Smooth muscle cell (in vitro differentiated cells): ENCODE results near the gene ZMIZ1. TPM values are rescaled to one million over a fixed set of nuclear protein-coding genes. Genes with fewer than 3 reads are reported as not detected.

ENCODE experiments used
- DNase-seq: peaks from one replicate; lab custom pipeline; 2025; ENCODE audit not compliant: unreplicated experiment; lab: John Stamatoyannopoulos, UW
- H2AFZ ChIP-seq: fragments of 200-600 bp; sonication (generic); 2 replicates; pipeline ENCODE4 v1.6.0; 2016; ENCODE audit warnings: antibody characterized with exemption, low read depth, mild to moderate bottlenecking
- H3F3A ChIP-seq: fragments of 200-600 bp; sonication (generic); 2 replicates; pipeline ENCODE4 v1.6.0; 2017; ENCODE audit warnings: antibody characterized with exemption, low read depth
- H3K27ac ChIP-seq: fragments of 200-600 bp; sonication (generic); 2 replicates; pipeline ENCODE4 v1.5.1; 2016; ENCODE audit warnings: low read depth, mild to moderate bottlenecking
- H3K27me3 ChIP-seq: fragments of 200-600 bp; sonication (generic); 2 replicates; pipeline ENCODE4 v1.6.1; 2016; ENCODE audit warnings: low read depth, mild to moderate bottlenecking
- H3K36me3 ChIP-seq: fragments of 200-600 bp; sonication (generic); 2 replicates; pipeline ENCODE4 v1.5.1; 2016; ENCODE audit warnings: low read depth
- H3K4me1 ChIP-seq: fragments of 200-600 bp; sonication (generic); 2 replicates; pipeline ENCODE4 v1.5.1; 2016; ENCODE audit warnings: low read depth
- H3K4me2 ChIP-seq: fragments of 200-600 bp; sonication (generic); 2 replicates; pipeline ENCODE4 v1.6.0; 2016; ENCODE audit warnings: mild to moderate bottlenecking
- H3K4me3 ChIP-seq: fragments of 200-600 bp; sonication (generic); 2 replicates; pipeline ENCODE4 v1.5.1; 2016; ENCODE audit warnings: mild to moderate bottlenecking
- H3K79me2 ChIP-seq: fragments of 200-600 bp; sonication (generic); 2 replicates; pipeline ENCODE4 v1.6.0; 2016; ENCODE audit warnings: low read depth, mild to moderate bottlenecking
- H3K9ac ChIP-seq: fragments of 200-600 bp; sonication (generic); 2 replicates; pipeline ENCODE4 v1.6.0; 2016; ENCODE audit warnings: low read depth
- H3K9me3 ChIP-seq: fragments of 200-600 bp; sonication (generic); replicated peaks from 2 replicates; pipeline ENCODE4 v1.5.1; 2016; ENCODE audit warnings: low read depth
- H4K20me1 ChIP-seq: fragments of 200-600 bp; sonication (generic); 2 replicates; pipeline ENCODE4 v1.6.0; 2016; ENCODE audit warnings: low read depth
- CTCF ChIP-seq: fragments of 200-600 bp; sonication (generic); IDR thresholded peaks from 2 replicates; pipeline ENCODE4 v1.5.1; 2017; ENCODE audit warnings: borderline replicate concordance, mild to moderate bottlenecking, antibody characterized with exemption; ENCODE audit not compliant: insufficient read depth, poor library complexity, severe bottlenecking
- WGBS: methylation state at CpG from one replicate; pipeline ENCODE4 v1.1.7; 2016; ENCODE audit warnings: low lambda C conversion rate; 5-methylcytosine and 5-hydroxymethylcytosine counted together
- polyA plus RNA-seq: library from polyadenylated mRNA; unstranded; fragments of >200 nt; fragmentation: Nextera tagmentation; extraction: Ambion mirVana; gene quantifications from 2 replicates; pipeline ENCODE4 v1.2.1, GENCODE V29; 2016
- total RNA-seq: library from RNA; depleted of rRNA; stranded (reverse); fragments of >200 nt; gene quantifications from 2 replicates; pipeline ENCODE4 v1.2.3, GENCODE V29; 2014

ZMIZ1 gene
- total and polyA plus RNA-seq, 2 experiments from 2014 or later, result 24.2 to 31.3 TPM

GRCh38 chr10:79312601-79313187 lies 243.9 kb downstream of the ZMIZ1 start:
- no peak overlapping the region for H2AFZ ChIP-seq
- no peak overlapping the region for H3K9ac ChIP-seq
- H3K36me3 ChIP-seq, result peaks cover 5% of the 10 kb centered on the region
- TF ChIP-seq CTCF, result no peak
- H3K4me2 ChIP-seq, result no peak overlapping the region
- no peaks in the 10 kb centered on the region for H3K79me2 ChIP-seq
- H3K4me3 ChIP-seq, result no peak overlapping the region
- DNase-seq, result no peak
- WGBS, result 95% methylated on average over 22 of the region's 22 CpGs
- H3K9me3 ChIP-seq, result no peaks in the 10 kb centered on the region
- H3F3A ChIP-seq, result peaks cover 19% of the 10 kb centered on the region
- H4K20me1 ChIP-seq, result no peaks in the 10 kb centered on the region
- peaks cover 12% of the 10 kb centered on the region for H3K4me1 ChIP-seq
- no peaks in the 10 kb centered on the region for H3K27me3 ChIP-seq
- H3K27ac ChIP-seq, result no peak overlapping the region

GRCh38 chr10:79313320-79313719 lies 244.6 kb downstream of the ZMIZ1 start:
- Histone ChIP-seq H4K20me1 (no peaks in the 10 kb centered on the region), H3K36me3 (no peaks in the 10 kb centered on the region), H3K4me2 (no peak overlapping the region), H3F3A (peaks cover 23% of the 10 kb centered on the region), H3K27me3 (no peaks in the 10 kb centered on the region), H3K4me1 (peaks cover 12% of the 10 kb centered on the region), H2AFZ (no peak overlapping the region), H3K9me3 (no peaks in the 10 kb centered on the region), H3K27ac (no peak overlapping the region), H3K4me3 (no peak overlapping the region), H3K9ac (no peak overlapping the region), H3K79me2 (no peaks in the 10 kb centered on the region)
- no peak for TF ChIP-seq CTCF
- WGBS, result 94% methylated on average over 8 of the region's 8 CpGs
- no peak for DNase-seq

GRCh38 chr10:79313911-79314439 lies 245.2 kb downstream of the ZMIZ1 start:
- no peaks in the 10 kb centered on the region for H4K20me1 ChIP-seq

More at GRCh38 chr10:79313911-79314439, 245.2 kb downstream of the ZMIZ1 start:
- DNase-seq, result no peak
- Histone ChIP-seq H3K4me2 (no peak overlapping the region), H3K36me3 (no peaks in the 10 kb centered on the region), H3F3A (peaks cover 26% of the 10 kb centered on the region), H3K9me3 (no peaks in the 10 kb centered on the region), H3K4me1 (peaks cover 12% of the 10 kb centered on the region), H3K9ac (no peak overlapping the region), H3K27ac (no peak overlapping the region), H3K79me2 (no peaks in the 10 kb centered on the region), H2AFZ (no peak overlapping the region), H3K27me3 (no peaks in the 10 kb centered on the region), H3K4me3 (no peak overlapping the region)
- TF ChIP-seq CTCF, result no peak
- WGBS, result 94% methylated on average over 11 of the region's 11 CpGs
